Thymus (tissue), 11 donors: ENCODE results near the gene CYTH1. TPM values are rescaled to one million over a fixed set of nuclear protein-coding genes. Genes with fewer than 3 reads are reported as not detected.

Source experiments
- DNase-seq, 9 donors: peaks; one replicate each; pipeline ENCODE4 v3.0.0-alpha.2; 2013; ENCODE audit warnings: low spot score in 9 of 9, low read depth in 6 of 9, missing footprints in 1 of 9
- H3K27ac ChIP-seq, 2 donors: one replicate each; pipeline ENCODE4 v1.5.1; 2013; ENCODE audit warnings: control low read depth in 1 of 2, low read depth in 1 of 2, low read length in 1 of 2, mild to moderate bottlenecking in 1 of 2, moderate library complexity in 1 of 2
- H3K27me3 ChIP-seq, 2 donors: one replicate each; pipeline ENCODE4 v1.5.1; 2013; ENCODE audit warnings: low read length in 1 of 2; ENCODE audit not compliant: control insufficient read depth in 2 of 2, insufficient read depth in 1 of 2
- H3K36me3 ChIP-seq, 2 donors: one replicate each; pipeline ENCODE4 v1.5.1; 2013; ENCODE audit warnings: low read length in 1 of 2, mild to moderate bottlenecking in 1 of 2, moderate library complexity in 1 of 2; ENCODE audit not compliant: control insufficient read depth in 2 of 2, insufficient read depth in 2 of 2
- H3K4me1 ChIP-seq, 2 donors: one replicate each; pipeline ENCODE4 v1.5.1; 2013; ENCODE audit warnings: low read length in 2 of 2; ENCODE audit not compliant: control insufficient read depth in 2 of 2, insufficient read depth in 2 of 2
- H3K4me3 ChIP-seq, 2 donors: one replicate each; pipeline ENCODE4 v1.5.1; 2013; ENCODE audit warnings: low read length in 2 of 2, control low read depth in 1 of 2, mild to moderate bottlenecking in 1 of 2
- H3K9me3 ChIP-seq, 2 donors: one replicate each; pipeline ENCODE4 v1.5.1; 2013; ENCODE audit warnings: low read length in 1 of 2, mild to moderate bottlenecking in 1 of 2; ENCODE audit not compliant: control insufficient read depth in 2 of 2, insufficient read depth in 1 of 2
- WGBS: extraction: QIAGEN DNeasy Blood & Tissue Kit; methylation state at CpG from one replicate; pipeline ENCODE4 v1.1.7; 2013; 5-methylcytosine and 5-hydroxymethylcytosine counted together
- polyA plus RNA-seq: library from polyadenylated mRNA; stranded (reverse); fragments of 200-250 nt; gene quantifications from one replicate; pipeline ENCODE4 v1.2.3, GENCODE V29; 2013
- total RNA-seq: library from RNA; stranded (reverse); fragments of 120-200 nt; gene quantifications from one replicate; pipeline ENCODE4 v1.2.4, GENCODE V29; 2013
- donor health status: healthy.

The CYTH1 gene
- total and polyA plus RNA-seq, 2 donors: 39.9 to 91.7 TPM

GRCh38 chr17:78794399-78794798 is 12.3 kb upstream of the CYTH1 start:
- Histone ChIP-seq H3K4me3 (no peak overlapping the region), H3K4me1 (peaks cover 0 to 6% of the 10 kb centered on the region in 2 donors), H3K9me3 (peaks cover 0 to 5% of the 10 kb centered on the region in 2 donors), H3K27me3 (no peaks in the 10 kb centered on the region), H3K36me3 (peaks cover 62 to 77% of the 10 kb centered on the region in 2 donors), H3K27ac (no peak overlapping the region)
- DNase-seq: no peak
- WGBS: 97% methylated on average over 16 of the region's 16 CpGs

DNA sequence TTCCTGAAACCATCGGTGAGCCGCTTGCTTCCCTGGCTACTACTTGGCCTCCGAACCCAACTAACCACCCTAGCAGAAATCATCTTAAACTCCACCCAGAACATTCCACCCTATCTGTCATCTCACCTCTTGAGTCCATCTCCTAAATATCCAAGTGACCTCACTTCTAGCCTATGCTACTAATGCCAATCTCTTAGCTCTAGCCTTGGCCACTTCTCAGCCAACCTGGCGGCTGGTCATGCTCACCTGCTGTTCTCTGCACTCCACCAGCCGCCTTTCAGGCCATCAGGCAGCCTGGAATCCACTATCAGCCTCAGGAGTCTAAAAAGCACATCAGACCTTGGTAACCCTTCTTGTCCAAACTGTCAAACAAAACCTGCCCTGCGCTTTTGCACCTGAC is 11.9 kb upstream of the CYTH1 start:
- Histone ChIP-seq H3K36me3 (peaks cover 57 to 72% of the 10 kb centered on the region in 2 donors), H3K4me1 (peaks cover 0 to 10% of the 10 kb centered on the region in 2 donors), H3K27me3 (no peaks in the 10 kb centered on the region), H3K4me3 (no peak overlapping the region), H3K27ac (no peak overlapping the region), H3K9me3 (peaks cover 0 to 5% of the 10 kb centered on the region in 2 donors)
- WGBS: 98% methylated on average over 6 of the region's 6 CpGs
- no peak for DNase-seq

DNA sequence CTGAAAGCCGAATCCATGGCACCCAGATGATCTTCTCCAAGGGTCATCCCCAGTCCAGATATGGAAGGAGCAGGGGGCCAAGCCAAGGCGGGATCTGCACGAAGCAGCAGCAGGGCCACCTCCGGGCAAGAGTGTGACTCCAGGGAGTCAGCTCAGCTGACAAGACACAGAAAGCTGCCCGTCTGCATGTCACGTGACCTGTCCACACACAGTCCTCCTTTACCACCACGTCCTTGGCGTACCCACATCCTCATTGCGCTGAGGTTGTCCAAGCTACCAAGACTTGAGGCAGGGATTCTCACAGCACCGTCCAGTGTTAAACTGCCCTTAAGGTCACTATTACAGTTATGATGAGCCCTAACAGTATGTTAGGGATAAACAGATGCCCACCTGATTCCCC is 11.3 kb upstream of the CYTH1 start:
- H3K27ac ChIP-seq: no peak overlapping the region

DNA sequence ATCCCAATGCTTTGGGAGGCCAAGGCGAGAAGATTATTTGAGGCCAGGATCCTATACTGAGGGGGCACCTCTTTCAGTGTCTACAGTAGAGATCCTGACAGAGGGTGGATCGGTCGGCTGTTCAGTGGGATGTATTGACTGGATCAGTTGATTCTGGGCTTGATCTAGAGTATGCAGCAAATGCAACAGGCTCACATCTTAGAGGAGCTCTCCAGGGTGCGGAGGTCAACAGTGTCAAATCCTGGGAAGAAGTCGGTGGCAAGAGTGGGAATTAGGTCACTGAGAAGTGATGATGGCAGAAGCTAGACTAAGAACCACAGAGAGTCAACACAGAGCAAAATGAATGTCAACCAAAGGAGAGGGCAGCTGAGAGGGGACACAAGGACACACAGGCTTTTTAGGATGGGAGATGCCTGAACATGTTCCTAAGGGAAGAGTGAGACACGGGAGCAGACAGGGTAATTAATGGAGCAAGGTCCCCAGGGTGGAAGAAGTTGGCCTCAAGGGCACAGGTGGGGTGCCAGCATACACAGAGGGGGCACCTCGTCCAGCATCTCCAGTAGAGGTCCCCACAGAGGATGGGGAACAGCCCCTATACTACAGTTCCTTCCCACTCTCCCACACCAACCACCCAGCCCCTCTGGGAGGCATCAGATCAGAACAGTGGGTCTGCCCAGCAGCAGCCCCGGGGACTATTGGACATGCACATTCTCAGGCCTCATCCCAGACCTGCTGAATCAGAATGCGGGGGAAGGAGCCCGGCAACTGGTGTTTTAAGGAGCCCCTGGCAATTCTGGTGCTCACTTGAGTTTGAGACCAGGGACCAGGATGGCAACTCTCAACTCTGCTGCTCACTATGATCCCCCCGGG is 10.0 kb upstream of the CYTH1 start:
- no peak overlapping the region for H3K27ac ChIP-seq
- no peaks in the 10 kb centered on the region for H3K27me3 ChIP-seq
- 90% methylated on average over 11 of the region's 11 CpGs for WGBS
- peaks cover 0 to 10% of the 10 kb centered on the region in 2 donors for H3K4me1 ChIP-seq
- H3K9me3 ChIP-seq: peaks cover 0 to 5% of the 10 kb centered on the region in 2 donors
- DNase-seq: no peak
- H3K4me3 ChIP-seq: no peak overlapping the region
- peaks cover 38 to 53% of the 10 kb centered on the region in 2 donors for H3K36me3 ChIP-seq

More for the DNA sequence above, 11.3 kb upstream of the CYTH1 start:
- H3K9me3 ChIP-seq: peaks cover 0 to 5% of the 10 kb centered on the region in 2 donors
- no peak overlapping the region for H3K4me3 ChIP-seq
- peaks cover 52 to 67% of the 10 kb centered on the region in 2 donors for H3K36me3 ChIP-seq
- no peaks in the 10 kb centered on the region for H3K27me3 ChIP-seq
- DNase-seq: no peak
- whole genome bisulfite sequencing: 98% methylated on average over 10 of the region's 10 CpGs
- H3K4me1 ChIP-seq: peaks cover 0 to 10% of the 10 kb centered on the region in 2 donors

DNA sequence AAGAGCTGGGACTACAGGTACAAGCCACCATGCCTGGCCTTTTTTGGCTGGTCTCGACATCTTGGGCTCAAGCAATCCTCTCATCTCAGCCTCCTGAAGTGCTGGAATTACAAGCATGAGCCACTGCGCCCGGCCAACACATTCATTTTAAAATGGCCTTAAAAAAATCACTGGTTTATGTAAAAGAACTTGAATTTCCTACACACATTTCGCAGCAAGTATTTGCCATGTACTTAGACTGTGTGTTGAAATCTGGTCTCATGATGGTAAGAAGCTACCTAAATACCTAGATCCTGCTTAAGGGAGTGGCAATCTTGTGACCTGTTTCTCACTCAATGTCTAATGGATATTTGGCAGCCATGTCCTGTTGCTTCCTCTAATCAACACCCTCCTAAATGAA is 8.5 kb upstream of the CYTH1 start:
- no peaks in the 10 kb centered on the region for H3K27me3 ChIP-seq
- DNase-seq: no peak
- H3K27ac ChIP-seq: no peak overlapping the region
- H3K9me3 ChIP-seq: peaks cover 0 to 5% of the 10 kb centered on the region in 2 donors
- 96% methylated on average over 4 of the region's 4 CpGs for WGBS
- no peak overlapping the region for H3K4me3 ChIP-seq
- peaks cover 27 to 38% of the 10 kb centered on the region in 2 donors for H3K36me3 ChIP-seq
- peaks cover 0 to 13% of the 10 kb centered on the region in 2 donors for H3K4me1 ChIP-seq

DNA sequence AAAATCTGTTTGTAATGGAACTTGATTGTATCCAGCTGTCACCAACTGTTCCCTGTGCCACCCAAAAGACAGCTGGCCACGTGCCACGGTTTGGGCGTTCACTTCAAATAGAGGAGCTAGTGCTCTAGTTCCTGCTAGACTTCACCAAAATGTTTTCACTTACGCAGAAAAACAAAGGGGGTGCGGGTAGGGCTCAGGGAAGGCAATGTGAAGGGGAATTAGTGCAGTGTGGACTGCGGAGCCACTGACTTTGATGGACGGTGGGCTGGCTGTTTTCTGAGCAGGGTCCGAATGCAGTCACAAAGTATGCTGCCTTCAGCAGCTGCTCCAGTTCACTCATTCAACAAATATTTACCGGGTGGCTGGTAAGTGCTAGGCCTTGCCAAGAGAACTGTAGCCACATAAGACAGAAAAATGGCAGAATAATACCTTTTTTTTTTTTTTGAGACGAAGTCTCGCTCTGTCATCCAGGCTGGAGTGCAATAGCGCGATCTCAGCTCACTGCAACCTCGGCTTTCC is 7.6 kb upstream of the CYTH1 start:
- 84% methylated on average over 14 of the region's 14 CpGs for WGBS
- Histone ChIP-seq H3K36me3 (peaks cover 20 to 31% of the 10 kb centered on the region in 2 donors), H3K27ac (peak overlapping the region; percentile 2 to 67), H3K9me3 (peaks cover 0 to 5% of the 10 kb centered on the region in 2 donors), H3K4me1 (peaks cover 0 to 13% of the 10 kb centered on the region in 2 donors), H3K27me3 (no peaks in the 10 kb centered on the region), H3K4me3 (no peak overlapping the region)
- DNase-seq: peak in 1 of 9 donors; percentile 20

GRCh38 chr17:78789149-78789662 is 7.1 kb upstream of the CYTH1 start:
- peaks cover 0 to 2% of the 10 kb centered on the region in 2 donors for H3K9me3 ChIP-seq
- no peak overlapping the region for H3K4me3 ChIP-seq
- DNase-seq: no peak
- peaks cover 16 to 26% of the 10 kb centered on the region in 2 donors for H3K36me3 ChIP-seq
- no peaks in the 10 kb centered on the region for H3K27me3 ChIP-seq
- WGBS: 97% methylated on average over 5 of the region's 5 CpGs
- H3K4me1 ChIP-seq: peaks cover 0 to 13% of the 10 kb centered on the region in 2 donors
- peak overlapping the region; percentile 2 to 67 for H3K27ac ChIP-seq

GRCh38 chr17:78788451-78788850 is 6.4 kb upstream of the CYTH1 start:
- Histone ChIP-seq H3K36me3 (peaks cover 9 to 19% of the 10 kb centered on the region in 2 donors), H3K27me3 (no peaks in the 10 kb centered on the region), H3K9me3 (no peaks in the 10 kb centered on the region), H3K4me3 (no peak overlapping the region), H3K27ac (no peak overlapping the region), H3K4me1 (peaks cover 0 to 13% of the 10 kb centered on the region in 2 donors)
- no peak for DNase-seq
- WGBS: 93% methylated on average over 7 of the region's 7 CpGs

GRCh38 chr17:78787444-78787843 is 5.4 kb upstream of the CYTH1 start:
- WGBS: 95% methylated on average over 7 of the region's 7 CpGs
- Histone ChIP-seq H3K4me1 (peaks cover 0 to 21% of the 10 kb centered on the region in 2 donors), H3K27ac (no peak overlapping the region), H3K36me3 (peaks cover 8 to 15% of the 10 kb centered on the region in 2 donors), H3K27me3 (no peaks in the 10 kb centered on the region), H3K4me3 (no peak overlapping the region), H3K9me3 (peaks cover 0 to 3% of the 10 kb centered on the region in 2 donors)
- no peak for DNase-seq
